Measurements from ENCODE around the gene DSC2. TPM values are rescaled to one million over a fixed set of nuclear protein-coding genes. Genes with fewer than 3 reads are reported as not detected.

DSC2 gene
- polyA plus RNA-seq, 1 of the 3 experiments (the other 2 are of a cell fraction) = not detected

GRCh38 chr18:31064130-31064529 is 38.1 kb downstream of the DSC2 start:
- Histone ChIP-seq H3K4me1 (ENCODE audit: control insufficient read depth in 1 of 2, insufficient read depth in 2 of 2, low read depth in 1 of 2, low read length in 1 of 2) (no peaks in the 10 kb centered on the region), H3K4me3 (ENCODE audit: low read depth in 2 of 2, low read length in 1 of 2) (no peak overlapping the region), H3K36me3 (replicated peaks in 1 of 2; ENCODE audit: control insufficient read depth in 1 of 2, insufficient read depth in 2 of 2, low read length in 1 of 2) (no peaks in the 10 kb centered on the region), H3K79me2 (ENCODE audit: insufficient read depth) (no peaks in the 10 kb centered on the region), H3F3A (replicated peaks; ENCODE audit: insufficient read depth) (no peaks in the 10 kb centered on the region), H3K27ac (ENCODE audit: low read depth in 2 of 2, low read length in 1 of 2) (no peak overlapping the region), H3K4me2 (no peak overlapping the region), H3K9me3 (no peaks in the 10 kb centered on the region), H2AFZ (ENCODE audit: low read depth) (no peak overlapping the region), H3K27me3 (ENCODE audit: insufficient read depth) (no peaks in the 10 kb centered on the region), H4K20me1 (ENCODE audit: insufficient read depth) (no peaks in the 10 kb centered on the region), H3K9me2 (no peaks in the 10 kb centered on the region), H3K9ac (no peak overlapping the region)
- ChIA-PET CTCF (no interaction called here), POLR2A (no interaction called here)
- no peak for TF ChIP-seq ZBTB33 (IDR thresholded peaks at IDR 0.05; ENCODE audit: borderline replicate concordance, low read depth)
- TF ChIP-seq, protein P1, sequence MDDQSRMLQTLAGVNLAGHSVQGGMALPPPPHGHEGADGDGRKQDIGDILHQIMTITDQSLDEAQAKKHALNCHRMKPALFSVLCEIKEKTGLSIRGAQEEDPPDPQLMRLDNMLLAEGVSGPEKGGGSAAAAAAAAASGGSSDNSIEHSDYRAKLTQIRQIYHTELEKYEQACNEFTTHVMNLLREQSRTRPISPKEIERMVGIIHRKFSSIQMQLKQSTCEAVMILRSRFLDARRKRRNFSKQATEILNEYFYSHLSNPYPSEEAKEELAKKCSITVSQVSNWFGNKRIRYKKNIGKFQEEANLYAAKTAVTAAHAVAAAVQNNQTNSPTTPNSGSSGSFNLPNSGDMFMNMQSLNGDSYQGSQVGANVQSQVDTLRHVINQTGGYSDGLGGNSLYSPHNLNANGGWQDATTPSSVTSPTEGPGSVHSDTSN (IDR thresholded peaks at IDR 0.05) = no peak
- no peak for TF ChIP-seq SIN3A (IDR thresholded peaks at IDR 0.05; ENCODE audit: borderline replicate concordance, low read depth, low read length)
- no peak for TF ChIP-seq CHD2 (IDR thresholded peaks at IDR 0.05; ENCODE audit: low read length, partially characterized antibody)
- TF ChIP-seq YY1 (IDR thresholded peaks at IDR 0.05; ENCODE audit: low read depth) = no peak
- no peak for TF ChIP-seq NFIC (IDR thresholded peaks at IDR 0.05; ENCODE audit: borderline replicate concordance)
- TF ChIP-seq RXRA (IDR thresholded peaks at IDR 0.05; ENCODE audit: borderline replicate concordance, low read depth) = no peak
- TF ChIP-seq POLR2AphosphoS5 (IDR thresholded peaks at IDR 0.05; ENCODE audit: low read depth, low read length) = no peak
- no peak for TF ChIP-seq FOXJ3 (CRISPR knock-in tag; IDR thresholded peaks at IDR 0.05)
- 0% methylated on average over 1 of the region's 1 CpG for WGBS (ENCODE audit: low lambda C conversion rate)
- no peak for DNase-seq

GRCh38 chr18:31061945-31062344 is 40.3 kb downstream of the DSC2 start:
- Histone ChIP-seq H3K4me1 (ENCODE audit: control insufficient read depth in 1 of 2, insufficient read depth in 2 of 2, low read depth in 1 of 2, low read length in 1 of 2) (no peaks in the 10 kb centered on the region), H3K4me3 (ENCODE audit: low read depth in 2 of 2, low read length in 1 of 2) (no peak overlapping the region), H3F3A (replicated peaks; ENCODE audit: insufficient read depth) (no peaks in the 10 kb centered on the region), H3K9ac (no peak overlapping the region), H4K20me1 (ENCODE audit: insufficient read depth) (no peaks in the 10 kb centered on the region), H3K9me2 (no peaks in the 10 kb centered on the region), H3K9me3 (no peaks in the 10 kb centered on the region), H3K27me3 (ENCODE audit: insufficient read depth) (no peaks in the 10 kb centered on the region), H3K27ac (ENCODE audit: low read depth in 2 of 2, low read length in 1 of 2) (no peak overlapping the region), H2AFZ (ENCODE audit: low read depth) (no peak overlapping the region), H3K79me2 (ENCODE audit: insufficient read depth) (no peaks in the 10 kb centered on the region), H3K36me3 (replicated peaks in 1 of 2; ENCODE audit: control insufficient read depth in 1 of 2, insufficient read depth in 2 of 2, low read length in 1 of 2) (no peaks in the 10 kb centered on the region), H3K4me2 (no peak overlapping the region)
- no peak for TF ChIP-seq POLR2AphosphoS5 (IDR thresholded peaks at IDR 0.05; ENCODE audit: low read depth, low read length)
- no peak for TF ChIP-seq NRF1 (IDR thresholded peaks at IDR 0.05; ENCODE audit: low read depth, low read length)
- no peak for TF ChIP-seq ZBTB33 (IDR thresholded peaks at IDR 0.05; ENCODE audit: borderline replicate concordance, low read depth)
- TF ChIP-seq MAX (IDR thresholded peaks at IDR 0.05; ENCODE audit: low read depth) = no peak
- TF ChIP-seq JUND (IDR thresholded peaks at IDR 0.05) = no peak
- no peak for TF ChIP-seq NFIC (IDR thresholded peaks at IDR 0.05; ENCODE audit: borderline replicate concordance)
- no peak for TF ChIP-seq EP300 (IDR thresholded peaks at IDR 0.05; ENCODE audit: borderline replicate concordance in 1 of 2, low read depth in 1 of 2, low read length in 1 of 2)
- TF ChIP-seq TAF1 (IDR thresholded peaks at IDR 0.05; ENCODE audit: borderline replicate concordance, low read depth, low read length) = no peak
- no peak for TF ChIP-seq IRF3 (IDR thresholded peaks at IDR 0.05; ENCODE audit: low read depth, low read length)
- no peak for TF ChIP-seq ELF1 (IDR thresholded peaks at IDR 0.05)
- TF ChIP-seq, protein P1 (IDR thresholded peaks at IDR 0.05) = no peak
- no peak for TF ChIP-seq SIN3A (IDR thresholded peaks at IDR 0.05; ENCODE audit: borderline replicate concordance, low read depth, low read length)
- TF ChIP-seq FOXJ3 (CRISPR knock-in tag; IDR thresholded peaks at IDR 0.05) = no peak
- TF ChIP-seq TCF12 (IDR thresholded peaks at IDR 0.05) = no peak
- TF ChIP-seq MEF2A (IDR thresholded peaks at IDR 0.05; ENCODE audit: borderline replicate concordance, low read depth) = no peak
- TF ChIP-seq SMC3 (IDR thresholded peaks at IDR 0.05; ENCODE audit: low read depth, low read length) = no peak
- ChIA-PET CTCF (no interaction called here), POLR2A (no interaction called here)
- 3% methylated on average over 4 of the region's 4 CpGs for WGBS (ENCODE audit: low lambda C conversion rate)
- no peak for DNase-seq

All from SK-N-SH (cell line).